ENCODE results near the gene USP2. TPM values are rescaled to one million over a fixed set of nuclear protein-coding genes. Genes with fewer than 3 reads are reported as not detected.

Gene USP2
- total and polyA plus RNA-seq, 2 of the 8 experiments (the other 6 are each of a cell fraction or from before 2014, with no cell fraction given) = 2.2 to 6.9 TPM

- POLR2A ChIA-PET (ENCODE audit: partially characterized antibody) = interaction anchor here (0.8 to 1.6 kb wide), 3 partner anchors 17 to 41 kb away, joined by 4 to 6 read pairs (median 5); no protein-coding TSS in a partner anchor
- whole genome bisulfite sequencing, 2 experiments (ENCODE audit: extremely low coverage in 1 of 2, insufficient coverage in 1 of 2, insufficient read length in 1 of 2, insufficient replicate concordance in 2 of 2, low coverage in 1 of 2, low lambda C conversion rate in 2 of 2, missing lambda C conversion rate in 1 of 2) = 56% methylated on average over 10 of the region's 10 CpGs; no CpG with 5 or more reads in 1 of the 2 experiments
Measured at GRCh38 chr11:119378851-119379465, 2.5 kb downstream of the USP2 start.

More at GRCh38 chr11:119378851-119379465, 2.5 kb downstream of the USP2 start:
- Histone ChIP-seq H4K20me1 (replicated peaks in 1 of 2; ENCODE audit: control insufficient read depth in 1 of 2, insufficient read depth in 2 of 2, low read length in 2 of 2) (no peaks in the 10 kb centered on the region), H2BK15ac (ENCODE audit: low read length) (no peak overlapping the region), H3K56ac (replicated peaks; ENCODE audit: insufficient read length, low read depth, low read length) (no peak overlapping the region), H3K79me2 (ENCODE audit: control insufficient read depth in 1 of 2, insufficient read depth in 2 of 2, low read length in 2 of 2) (no peaks in the 10 kb centered on the region), H3K9ac (replicated peaks in 1 of 4; ENCODE audit: extremely low read depth in 1 of 4, low read depth in 3 of 4, low read length in 3 of 4) (no peak overlapping the region), H3K27ac (ENCODE audit: low read depth, low read length) (no peak overlapping the region), H4K8ac (ENCODE audit: extremely low read depth, insufficient read depth, low read length) (no peak overlapping the region), H3K23me2 (ENCODE audit: low read depth, low read length) (peaks cover 21% of the 10 kb centered on the region), H2BK5ac (ENCODE audit: low read depth, low read length) (no peak overlapping the region), H3K4ac (replicated peaks; ENCODE audit: insufficient read length, low read depth, low read length) (no peak overlapping the region), H3K27me3 (replicated peaks in 1 of 4; ENCODE audit: control insufficient read depth in 3 of 4, extremely low read depth in 1 of 4, insufficient read depth in 3 of 4, low read length in 3 of 4) (peaks cover 0 to 12% (median 10%) of the 10 kb centered on the region in 4 experiments; a peak in 6 of 7 replicates), H4K5ac (ENCODE audit: insufficient read length, low read depth, low read length) (peak overlapping the region; percentile 25), H2BK20ac (ENCODE audit: low read length) (0 out of 2 replicates have a peak overlapping the region, but pooled peaks have one; percentile 80), H3K23ac (ENCODE audit: insufficient read length) (no peak overlapping the region), H3K9me3 (ENCODE audit: insufficient read depth in 2 of 2, low read depth in 1 of 2, low read length in 1 of 2) (no peaks in the 10 kb centered on the region), H3K79me1 (ENCODE audit: low read depth, low read length) (no peaks in the 10 kb centered on the region), H3K4me3 (ENCODE audit: extremely low read depth in 1 of 4, insufficient read depth in 2 of 4, low read depth in 3 of 4, low read length in 4 of 4) (peak overlapping the region in 3 of 4 experiments; percentile 5 to 33 (median 15); a peak in 3 of 8 replicates), H4K91ac (replicated peaks; ENCODE audit: insufficient read length, low read length) (no peak overlapping the region), H3K36me3 (ENCODE audit: control insufficient read depth in 2 of 4, insufficient read depth in 4 of 4, low read length in 3 of 4) (no peaks in the 10 kb centered on the region), H3K4me2 (ENCODE audit: insufficient read depth in 1 of 2, low read depth in 2 of 2, low read length in 2 of 2) (peak overlapping the region; percentile 39 to 45; a peak in 2 of 4 replicates), H3K4me1 (replicated peaks in 1 of 4; ENCODE audit: control insufficient read depth in 3 of 4, insufficient read depth in 4 of 4, low read length in 3 of 4) (peaks cover 9 to 56% (median 43%) of the 10 kb centered on the region in 4 experiments), H3K14ac (ENCODE audit: insufficient read length) (no peak overlapping the region), H2BK12ac (ENCODE audit: low read depth, low read length) (peak overlapping the region; percentile 50; the same call in 1 of the 2 replicates), H2BK120ac (replicated peaks; ENCODE audit: low read depth, low read length) (peak overlapping the region; percentile 38), H2AFZ (ENCODE audit: low read length) (no peak overlapping the region), H2AK5ac (ENCODE audit: low read depth, low read length) (no peak overlapping the region), H3K18ac (ENCODE audit: extremely low read depth, low read length) (no peak overlapping the region; the same call in 1 of the 2 replicates)
- FAIRE-seq (no peak), DNase-seq (ENCODE audit: low read depth in 1 of 2, low spot score in 2 of 2) (peak in 1 of 2 experiments; percentile 57)
- TF ChIP-seq TAF7 (optimal IDR thresholded peaks at IDR 0.05; ENCODE audit: borderline replicate concordance, low read depth, low read length) (no peak), TEAD4 (IDR thresholded peaks at IDR 0.05; ENCODE audit: low read depth, low read length) (peak; percentile 64), SIRT6 (IDR thresholded peaks at IDR 0.05; ENCODE audit: low read length) (no peak), ASH2L (IDR thresholded peaks at IDR 0.05; ENCODE audit: low read length) (peak; percentile 3)
- CTCF ChIA-PET (ENCODE audit: partially characterized antibody) = interaction anchor here (0.8 to 26.3 kb wide), 13 partner anchors 11 to 729 kb away, joined by 3 to 474 read pairs (median 3); partner anchors contain the start of genes C1QTNF5 and MFRP
